HEK293 (cell line): Measurements from ENCODE around the gene SLC8A2.

Experiments
- CTCF ChIA-PET: fragments of 350-600 bp; formaldehyde crosslinking; extraction: SDS; loops from one replicate; lab custom pipeline; 2021; ENCODE audit warnings: antibody characterized with exemption; lab: Yijun Ruan, JAX
- POLR2A ChIA-PET: fragments of 300-600 bp; formaldehyde crosslinking; extraction: SDS; loops from one replicate; lab custom pipeline; 2020; ENCODE audit warnings: antibody characterized with exemption, inconsistent platforms; lab: Yijun Ruan, JAX
- H3K27ac ChIP-seq: fragments of 200-500 bp; sonication (Bioruptor generic); 2 replicates; pipeline ENCODE4 v1.5.1; 2014; ENCODE audit warnings: low read depth, low read length, control low read depth, inconsistent platforms; ENCODE audit errors: extremely low read depth
- H3K36me3 ChIP-seq, 2 experiments: fragments of 200-500 bp in 1 of 2; sonication (Bioruptor generic) in 1 of 2; 1 replicate in 1 of 2; 2 replicates in 1 of 2; pipeline ENCODE4 v1.5.1; 2014 to 2017; ENCODE audit warnings: inconsistent platforms in 2 of 2, low read length in 2 of 2; ENCODE audit not compliant: control insufficient read depth in 2 of 2, insufficient read depth in 1 of 2
- H3K4me1 ChIP-seq: fragments of 200-500 bp; sonication (Bioruptor generic); 2 replicates; pipeline ENCODE4 v1.5.1; 2014; ENCODE audit warnings: mild to moderate bottlenecking, low read length, inconsistent platforms; ENCODE audit not compliant: control insufficient read depth, insufficient read depth
- H3K4me3 ChIP-seq: 2 replicates; pipeline ENCODE4 v1.5.1; 2011; ENCODE audit warnings: low read depth, mild to moderate bottlenecking, control low read depth, low read length, moderate library complexity
- H3K9me3 ChIP-seq: fragments of 200-500 bp; sonication (Bioruptor generic); 2 replicates; pipeline ENCODE4 v1.5.1; 2014; ENCODE audit warnings: low read depth, low read length, inconsistent platforms; ENCODE audit not compliant: control insufficient read depth, insufficient read depth
- RBAK ChIP-seq: fragments of 450-650 bp; formaldehyde crosslinking; IDR thresholded peaks from 2 replicates; pipeline ENCODE4 v1.5.1; 2016; ENCODE audit warnings: missing biosample characterization, missing genetic modification characterization
- REPIN1 ChIP-seq: fragments of 450-650 bp; formaldehyde crosslinking; IDR thresholded peaks from 2 replicates; pipeline ENCODE4 v1.5.1; 2017; ENCODE audit warnings: missing biosample characterization, missing genetic modification characterization, low read depth
- SALL2 ChIP-seq: fragments of 450-650 bp; formaldehyde crosslinking; IDR thresholded peaks from 2 replicates; pipeline ENCODE4 v1.5.0; 2017; ENCODE audit warnings: missing biosample characterization, mild to moderate bottlenecking, missing genetic modification characterization, borderline replicate concordance
- ZBTB1 ChIP-seq: fragments of 450-650 bp; formaldehyde crosslinking; IDR thresholded peaks from 2 replicates; pipeline ENCODE4 v1.5.1; 2016; ENCODE audit warnings: missing biosample characterization, missing genetic modification characterization
- ZBTB10 ChIP-seq: fragments of 450-650 bp; formaldehyde crosslinking; IDR thresholded peaks from 2 replicates; pipeline ENCODE4 v1.5.1; 2016; ENCODE audit warnings: missing biosample characterization, missing genetic modification characterization
- ZBTB7A ChIP-seq: fragments of 450-650 bp; formaldehyde crosslinking; IDR thresholded peaks from 2 replicates; pipeline ENCODE4 v1.5.1; 2016; ENCODE audit warnings: low read depth, missing biosample characterization, missing genetic modification characterization
- ZBTB8A ChIP-seq: fragments of 450-650 bp; formaldehyde crosslinking; IDR thresholded peaks from 2 replicates; pipeline ENCODE4 v1.5.1; 2016; ENCODE audit warnings: missing biosample characterization, missing genetic modification characterization
- ZFP37 ChIP-seq: fragments of 450-650 bp; formaldehyde crosslinking; IDR thresholded peaks from 2 replicates; pipeline ENCODE4 v1.5.1; 2016; ENCODE audit warnings: missing biosample characterization, missing genetic modification characterization
- ZFP41 ChIP-seq: fragments of 450-650 bp; formaldehyde crosslinking; IDR thresholded peaks from 2 replicates; pipeline ENCODE4 v1.5.1; 2016; ENCODE audit warnings: missing biosample characterization, missing genetic modification characterization, borderline replicate concordance
- ZFP69B ChIP-seq: fragments of 450-650 bp; formaldehyde crosslinking; IDR thresholded peaks from 2 replicates; pipeline ENCODE4 v1.5.1; 2016; ENCODE audit warnings: missing biosample characterization, missing genetic modification characterization
- ZNF114 ChIP-seq: fragments of 450-650 bp; formaldehyde crosslinking; IDR thresholded peaks from 2 replicates; pipeline ENCODE4 v1.5.0; 2017; ENCODE audit warnings: missing biosample characterization, missing genetic modification characterization
- ZNF2 ChIP-seq: fragments of 450-650 bp; formaldehyde crosslinking; IDR thresholded peaks from 2 replicates; pipeline ENCODE4 v1.5.1; 2016; ENCODE audit warnings: missing biosample characterization, missing genetic modification characterization
- ZNF211 ChIP-seq: fragments of 450-650 bp; formaldehyde crosslinking; IDR thresholded peaks from 2 replicates; pipeline ENCODE4 v1.5.1; 2016; ENCODE audit warnings: low read depth, missing biosample characterization, missing genetic modification characterization
- ZNF335 ChIP-seq: fragments of 450-650 bp; formaldehyde crosslinking; conservative IDR thresholded peaks from 2 replicates; pipeline ENCODE4 v1.5.1; 2016; ENCODE audit warnings: missing biosample characterization, missing genetic modification characterization
- ZNF366 ChIP-seq: fragments of 450-650 bp; formaldehyde crosslinking; conservative IDR thresholded peaks from 2 replicates; pipeline ENCODE4 v1.5.1; 2016; ENCODE audit warnings: missing biosample characterization, missing genetic modification characterization
- ZNF521 ChIP-seq: fragments of 450-650 bp; formaldehyde crosslinking; IDR thresholded peaks from 2 replicates; pipeline ENCODE4 v1.5.1; 2017; ENCODE audit warnings: missing biosample characterization, mild to moderate bottlenecking, missing genetic modification characterization
- ZNF549 ChIP-seq: fragments of 450-650 bp; IDR thresholded peaks from 2 replicates; pipeline ENCODE4 v1.5.1; 2018; ENCODE audit warnings: missing biosample characterization, missing genetic modification characterization, mild to moderate bottlenecking, inconsistent platforms, moderate library complexity
- ZNF610 ChIP-seq: fragments of 450-650 bp; formaldehyde crosslinking; IDR thresholded peaks from 2 replicates; pipeline ENCODE4 v1.5.1; 2016; ENCODE audit warnings: missing biosample characterization, missing genetic modification characterization, borderline replicate concordance
- ZNF660 ChIP-seq: fragments of 450-650 bp; IDR thresholded peaks from 2 replicates; pipeline ENCODE4 v1.5.1; 2018; ENCODE audit warnings: missing biosample characterization, mild to moderate bottlenecking, missing genetic modification characterization
- ZSCAN16 ChIP-seq: fragments of 450-650 bp; formaldehyde crosslinking; IDR thresholded peaks from 2 replicates; pipeline ENCODE4 v1.5.1; 2016; ENCODE audit warnings: missing biosample characterization, missing genetic modification characterization
- TF ChIP-seq, protein P1 (sequence below): fragments of 450-650 bp; formaldehyde crosslinking; IDR thresholded peaks from 2 replicates; pipeline ENCODE4 v1.5.1; 2016; ENCODE audit warnings: missing biosample characterization, missing genetic modification characterization, borderline replicate concordance
- TF ChIP-seq, protein P2 (sequence below): fragments of 450-650 bp; formaldehyde crosslinking; IDR thresholded peaks from 2 replicates; pipeline ENCODE4 v1.5.1; 2017; ENCODE audit warnings: missing biosample characterization, missing genetic modification characterization
- TF ChIP-seq, protein P3 (sequence below): fragments of 450-650 bp; formaldehyde crosslinking; IDR thresholded peaks from 2 replicates; pipeline ENCODE4 v1.5.1; 2016; ENCODE audit warnings: missing biosample characterization, missing genetic modification characterization
- TF ChIP-seq, protein P4 (sequence below): fragments of 450-650 bp; formaldehyde crosslinking; IDR thresholded peaks from 2 replicates; pipeline ENCODE4 v1.5.1; 2016; ENCODE audit warnings: missing biosample characterization, missing genetic modification characterization

Gene SLC8A2

DNA sequence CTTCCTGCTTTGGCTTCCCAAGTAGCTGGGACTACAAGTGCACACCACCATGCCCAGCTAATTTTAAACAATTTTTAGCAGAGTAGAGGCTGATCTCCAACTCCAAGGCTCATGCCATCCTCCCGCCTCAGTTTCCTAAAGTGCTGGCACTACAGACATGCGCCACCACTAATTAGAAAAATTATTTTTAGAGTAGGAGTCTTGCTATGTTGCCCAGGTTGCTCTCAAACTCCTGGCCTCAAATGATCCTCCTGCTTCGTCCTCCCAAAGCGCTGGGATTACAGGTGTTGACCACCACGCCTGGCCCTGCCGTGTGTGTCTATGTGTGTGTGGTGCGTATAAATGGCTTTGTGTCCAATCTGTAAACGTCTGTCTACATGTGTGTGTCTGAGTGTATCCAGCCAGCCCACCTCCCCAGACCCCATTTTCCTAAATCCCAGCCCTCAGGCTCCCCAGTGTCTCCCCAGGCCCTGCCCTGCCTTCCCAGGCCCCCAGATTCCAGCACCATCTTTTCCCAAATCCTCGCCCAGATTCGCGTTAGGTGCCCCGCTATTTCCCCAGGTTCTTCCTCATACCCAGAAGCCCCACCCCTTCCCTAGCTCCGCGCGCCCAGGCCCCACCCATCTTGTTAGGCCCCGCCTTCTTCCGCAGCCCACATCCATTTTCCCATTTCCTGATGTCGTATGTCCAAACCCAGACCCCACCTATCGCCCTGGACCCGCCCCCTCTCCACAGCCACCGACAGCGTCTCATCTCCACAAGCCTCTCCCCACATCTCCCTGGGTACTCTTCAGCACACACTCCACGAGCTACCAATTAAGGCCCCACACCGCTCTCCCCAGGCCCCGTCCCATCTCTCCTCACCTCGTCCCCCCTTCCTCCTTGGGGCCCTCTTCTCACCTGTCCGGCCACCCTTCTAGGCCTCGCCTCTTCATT lies 24.9 kb downstream of the SLC8A2 start (continued):
- peak; percentile 49 for TF ChIP-seq ZNF335 (tag by site-specific recombination)
- no peak for TF ChIP-seq ZNF660 (tag by site-specific recombination)
- TF ChIP-seq ZNF610 (tag by site-specific recombination): no peak
- no peak for TF ChIP-seq ZFP41 (tag by site-specific recombination)
- TF ChIP-seq, all 188 proteins: peak for 11

GRCh38 chr19:47445937-47446402 lies 25.7 kb downstream of the SLC8A2 start:
- H3K4me1 ChIP-seq: peaks cover 4% of the 10 kb centered on the region; the same call in 1 of the 2 replicates
- POLR2A ChIA-PET: interaction anchor here (0.9 to 1.0 kb wide), 3 partner anchors 18 to 97 kb away, joined by 3 read pairs; partner anchors contain the start of genes DHX34 and KPTN
- CTCF ChIA-PET: interaction anchor here (0.6 to 1.1 kb wide), 6 partner anchors 9 to 1049 kb away, joined by 3 to 6 read pairs (median 4); no protein-coding TSS in a partner anchor
- no peak overlapping the region for H3K4me3 ChIP-seq
- no peak overlapping the region for H3K27ac ChIP-seq
- no peaks in the 10 kb centered on the region for H3K9me3 ChIP-seq
- no peaks in the 10 kb centered on the region for H3K36me3 ChIP-seq
- TF ChIP-seq, protein P1, sequence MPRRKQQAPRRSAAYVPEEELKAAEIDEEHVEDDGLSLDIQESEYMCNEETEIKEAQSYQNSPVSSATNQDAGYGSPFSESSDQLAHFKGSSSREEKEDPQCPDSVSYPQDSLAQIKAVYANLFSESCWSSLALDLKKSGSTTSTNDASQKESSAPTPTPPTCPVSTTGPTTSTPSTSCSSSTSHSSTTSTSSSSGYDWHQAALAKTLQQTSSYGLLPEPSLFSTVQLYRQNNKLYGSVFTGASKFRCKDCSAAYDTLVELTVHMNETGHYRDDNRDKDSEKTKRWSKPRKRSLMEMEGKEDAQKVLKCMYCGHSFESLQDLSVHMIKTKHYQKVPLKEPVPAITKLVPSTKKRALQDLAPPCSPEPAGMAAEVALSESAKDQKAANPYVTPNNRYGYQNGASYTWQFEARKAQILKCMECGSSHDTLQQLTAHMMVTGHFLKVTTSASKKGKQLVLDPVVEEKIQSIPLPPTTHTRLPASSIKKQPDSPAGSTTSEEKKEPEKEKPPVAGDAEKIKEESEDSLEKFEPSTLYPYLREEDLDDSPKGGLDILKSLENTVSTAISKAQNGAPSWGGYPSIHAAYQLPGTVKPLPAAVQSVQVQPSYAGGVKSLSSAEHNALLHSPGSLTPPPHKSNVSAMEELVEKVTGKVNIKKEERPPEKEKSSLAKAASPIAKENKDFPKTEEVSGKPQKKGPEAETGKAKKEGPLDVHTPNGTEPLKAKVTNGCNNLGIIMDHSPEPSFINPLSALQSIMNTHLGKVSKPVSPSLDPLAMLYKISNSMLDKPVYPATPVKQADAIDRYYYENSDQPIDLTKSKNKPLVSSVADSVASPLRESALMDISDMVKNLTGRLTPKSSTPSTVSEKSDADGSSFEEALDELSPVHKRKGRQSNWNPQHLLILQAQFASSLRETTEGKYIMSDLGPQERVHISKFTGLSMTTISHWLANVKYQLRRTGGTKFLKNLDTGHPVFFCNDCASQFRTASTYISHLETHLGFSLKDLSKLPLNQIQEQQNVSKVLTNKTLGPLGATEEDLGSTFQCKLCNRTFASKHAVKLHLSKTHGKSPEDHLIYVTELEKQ (tag by site-specific recombination): no peak
- TF ChIP-seq, protein P2, sequence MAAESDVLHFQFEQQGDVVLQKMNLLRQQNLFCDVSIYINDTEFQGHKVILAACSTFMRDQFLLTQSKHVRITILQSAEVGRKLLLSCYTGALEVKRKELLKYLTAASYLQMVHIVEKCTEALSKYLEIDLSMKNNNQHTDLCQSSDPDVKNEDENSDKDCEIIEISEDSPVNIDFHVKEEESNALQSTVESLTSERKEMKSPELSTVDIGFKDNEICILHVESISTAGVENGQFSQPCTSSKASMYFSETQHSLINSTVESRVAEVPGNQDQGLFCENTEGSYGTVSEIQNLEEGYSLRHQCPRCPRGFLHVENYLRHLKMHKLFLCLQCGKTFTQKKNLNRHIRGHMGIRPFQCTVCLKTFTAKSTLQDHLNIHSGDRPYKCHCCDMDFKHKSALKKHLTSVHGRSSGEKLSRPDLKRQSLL: no peak
- TF ChIP-seq ZNF2 (no peak), ZNF521 (tag by site-specific recombination) (no peak), ZBTB7A (tag by site-specific recombination) (no peak), ZSCAN16 (tag by site-specific recombination) (no peak), ZFP69B (tag by site-specific recombination) (no peak), ZNF211 (tag by site-specific recombination) (no peak), ZBTB10 (tag by site-specific recombination) (0 out of 2 replicates have a peak, but pooled peaks have one; percentile 35), ZNF335 (tag by site-specific recombination) (peak; percentile 53; the same call in 1 of the 2 replicates), ZNF114 (tag by site-specific recombination) (no peak), ZNF366 (tag by site-specific recombination) (peak; percentile 51; the same call in 1 of the 2 replicates), SALL2 (tag by site-specific recombination) (no peak), RBAK (tag by site-specific recombination) (no peak), ZBTB8A (peak; percentile 24; the same call in 1 of the 2 replicates), ZBTB1 (tag by site-specific recombination) (no peak), ZNF660 (tag by site-specific recombination) (no peak), ZFP37 (tag by site-specific recombination) (no peak), ZNF549 (tag by site-specific recombination) (no peak), REPIN1 (tag by site-specific recombination) (no peak)
- TF ChIP-seq, protein P3, sequence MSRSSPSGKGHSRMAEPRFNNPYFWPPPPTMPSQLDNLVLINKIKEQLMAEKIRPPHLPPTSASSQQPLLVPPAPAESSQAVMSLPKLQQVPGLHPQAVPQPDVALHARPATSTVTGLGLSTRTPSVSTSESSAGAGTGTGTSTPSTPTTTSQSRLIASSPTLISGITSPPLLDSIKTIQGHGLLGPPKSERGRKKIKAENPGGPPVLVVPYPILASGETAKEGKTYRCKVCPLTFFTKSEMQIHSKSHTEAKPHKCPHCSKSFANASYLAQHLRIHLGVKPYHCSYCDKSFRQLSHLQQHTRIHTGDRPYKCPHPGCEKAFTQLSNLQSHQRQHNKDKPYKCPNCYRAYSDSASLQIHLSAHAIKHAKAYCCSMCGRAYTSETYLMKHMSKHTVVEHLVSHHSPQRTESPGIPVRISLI (tag by site-specific recombination): no peak
- TF ChIP-seq, protein P4, sequence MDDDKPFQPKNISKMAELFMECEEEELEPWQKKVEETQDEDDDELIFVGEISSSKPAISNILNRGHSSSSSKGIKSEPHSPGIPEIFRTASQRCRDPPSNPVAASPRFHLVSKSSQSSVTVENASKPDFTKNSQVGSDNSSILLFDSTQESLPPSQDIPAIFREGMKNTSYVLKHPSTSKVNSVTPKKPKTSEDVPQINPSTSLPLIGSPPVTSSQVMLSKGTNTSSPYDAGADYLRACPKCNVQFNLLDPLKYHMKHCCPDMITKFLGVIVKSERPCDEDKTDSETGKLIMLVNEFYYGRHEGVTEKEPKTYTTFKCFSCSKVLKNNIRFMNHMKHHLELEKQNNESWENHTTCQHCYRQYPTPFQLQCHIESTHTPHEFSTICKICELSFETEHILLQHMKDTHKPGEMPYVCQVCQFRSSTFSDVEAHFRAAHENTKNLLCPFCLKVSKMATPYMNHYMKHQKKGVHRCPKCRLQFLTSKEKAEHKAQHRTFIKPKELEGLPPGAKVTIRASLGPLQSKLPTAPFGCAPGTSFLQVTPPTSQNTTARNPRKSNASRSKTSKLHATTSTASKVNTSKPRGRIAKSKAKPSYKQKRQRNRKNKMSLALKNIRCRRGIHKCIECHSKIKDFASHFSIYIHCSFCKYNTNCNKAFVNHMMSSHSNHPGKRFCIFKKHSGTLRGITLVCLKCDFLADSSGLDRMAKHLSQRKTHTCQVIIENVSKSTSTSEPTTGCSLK (tag by site-specific recombination): no peak
